HG02852 (cell line): ENCODE data around the gene TMED1.

Experiments
- ATAC-seq: cut with Tn5 transposase; IDR thresholded peaks from one replicate; pipeline ENCODE4 v1.9.1; 2021; ENCODE audit warnings: mild to moderate bottlenecking, moderate library complexity; ENCODE audit not compliant: unreplicated experiment

The TMED1 gene

GRCh38 chr19:10812196-10812595, 23.8 kb downstream of the TMED1 start:
- ATAC-seq: no peak

GRCh38 chr19:10811391-10812111, 24.5 kb downstream of the TMED1 start:
- no peak for ATAC-seq

GRCh38 chr19:10809651-10810285, 26.2 kb downstream of the TMED1 start:
- ATAC-seq: no peak

GRCh38 chr19:10808937-10809649, 26.9 kb downstream of the TMED1 start:
- ATAC-seq: no peak

GRCh38 chr19:10805758-10806247, 30.2 kb downstream of the TMED1 start:
- no peak for ATAC-seq

- no peak for ATAC-seq
Observed at GRCh38 chr19:10805065-10805757, 30.8 kb downstream of the TMED1 start.

GRCh38 chr19:10803252-10803651, 32.8 kb downstream of the TMED1 start:
- ATAC-seq: no peak

- no peak for ATAC-seq
Observed at GRCh38 chr19:10802479-10802878, 33.5 kb downstream of the TMED1 start.

GRCh38 chr19:10800488-10800887, 35.5 kb downstream of the TMED1 start:
- ATAC-seq: no peak

GRCh38 chr19:10797541-10798256, 38.3 kb downstream of the TMED1 start:
- no peak for ATAC-seq

GRCh38 chr19:10797078-10797477, 38.9 kb downstream of the TMED1 start:
- ATAC-seq: no peak

- ATAC-seq: no peak
Observed at GRCh38 chr19:10796653-10797052, 39.4 kb downstream of the TMED1 start.

GRCh38 chr19:10789866-10790265, 46.1 kb downstream of the TMED1 start:
- no peak for ATAC-seq

- ATAC-seq: no peak
Observed at GRCh38 chr19:10788146-10788545, 47.9 kb downstream of the TMED1 start.

- no peak for ATAC-seq
Observed at GRCh38 chr19:10784257-10784656, 51.8 kb downstream of the TMED1 start.

- no peak for ATAC-seq
Observed at GRCh38 chr19:10782795-10783194, 53.2 kb downstream of the TMED1 start.
